ENCODE data around the gene PRPF19. TPM values are rescaled to one million over a fixed set of nuclear protein-coding genes. Genes with fewer than 3 reads are reported as not detected.

PRPF19 gene
- total and polyA plus RNA-seq, 2 of the 13 experiments (the other 11 are each of a cell fraction or from before 2014, with no cell fraction given), result 27.4 to 91.1 TPM

DNA sequence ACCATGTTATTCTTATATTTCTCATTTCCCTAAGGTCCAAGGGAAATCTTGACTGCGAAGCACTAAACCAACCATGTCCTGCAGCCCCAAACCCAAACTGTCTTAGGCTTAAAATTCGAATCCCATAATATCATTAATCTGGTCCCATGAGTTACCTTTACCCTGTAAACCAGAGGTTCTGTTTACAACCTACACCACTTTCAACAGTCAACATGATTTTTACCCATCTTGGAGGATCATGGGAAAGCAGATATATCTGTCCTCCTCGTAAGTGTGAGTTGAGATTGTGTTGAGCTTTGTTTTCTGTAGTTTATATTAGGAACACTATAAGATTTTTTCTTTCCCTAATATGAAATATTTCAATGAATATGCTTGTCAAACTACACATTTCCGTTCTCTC lies 6.4 kb downstream of the PRPF19 start:
- TF ChIP-seq ZNF282 (IDR thresholded peaks at IDR 0.05; ENCODE audit: partially characterized antibody), result no peak
- TF ChIP-seq MAF1 (CRISPR knock-in tag; IDR thresholded peaks at IDR 0.05; ENCODE audit: borderline replicate concordance), result no peak
- TF ChIP-seq, protein P1, sequence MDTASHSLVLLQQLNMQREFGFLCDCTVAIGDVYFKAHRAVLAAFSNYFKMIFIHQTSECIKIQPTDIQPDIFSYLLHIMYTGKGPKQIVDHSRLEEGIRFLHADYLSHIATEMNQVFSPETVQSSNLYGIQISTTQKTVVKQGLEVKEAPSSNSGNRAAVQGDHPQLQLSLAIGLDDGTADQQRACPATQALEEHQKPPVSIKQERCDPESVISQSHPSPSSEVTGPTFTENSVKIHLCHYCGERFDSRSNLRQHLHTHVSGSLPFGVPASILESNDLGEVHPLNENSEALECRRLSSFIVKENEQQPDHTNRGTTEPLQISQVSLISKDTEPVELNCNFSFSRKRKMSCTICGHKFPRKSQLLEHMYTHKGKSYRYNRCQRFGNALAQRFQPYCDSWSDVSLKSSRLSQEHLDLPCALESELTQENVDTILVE (CRISPR knock-in tag; IDR thresholded peaks at IDR 0.05), result no peak
- TF ChIP-seq TOPORS (CRISPR knock-in tag; IDR thresholded peaks at IDR 0.05), result no peak
- TF ChIP-seq ZIK1 (CRISPR knock-in tag; IDR thresholded peaks at IDR 0.05; ENCODE audit: borderline replicate concordance, low read depth), result no peak
- no peak for TF ChIP-seq ZNF724P (CRISPR knock-in tag; IDR thresholded peaks at IDR 0.05; ENCODE audit: borderline replicate concordance)
- no peak for TF ChIP-seq ZMAT3 (CRISPR knock-in tag; conservative IDR thresholded peaks at IDR 0.05)
- no peak for TF ChIP-seq ZSCAN25 (CRISPR knock-in tag; IDR thresholded peaks at IDR 0.05)
- TF ChIP-seq, protein P2, sequence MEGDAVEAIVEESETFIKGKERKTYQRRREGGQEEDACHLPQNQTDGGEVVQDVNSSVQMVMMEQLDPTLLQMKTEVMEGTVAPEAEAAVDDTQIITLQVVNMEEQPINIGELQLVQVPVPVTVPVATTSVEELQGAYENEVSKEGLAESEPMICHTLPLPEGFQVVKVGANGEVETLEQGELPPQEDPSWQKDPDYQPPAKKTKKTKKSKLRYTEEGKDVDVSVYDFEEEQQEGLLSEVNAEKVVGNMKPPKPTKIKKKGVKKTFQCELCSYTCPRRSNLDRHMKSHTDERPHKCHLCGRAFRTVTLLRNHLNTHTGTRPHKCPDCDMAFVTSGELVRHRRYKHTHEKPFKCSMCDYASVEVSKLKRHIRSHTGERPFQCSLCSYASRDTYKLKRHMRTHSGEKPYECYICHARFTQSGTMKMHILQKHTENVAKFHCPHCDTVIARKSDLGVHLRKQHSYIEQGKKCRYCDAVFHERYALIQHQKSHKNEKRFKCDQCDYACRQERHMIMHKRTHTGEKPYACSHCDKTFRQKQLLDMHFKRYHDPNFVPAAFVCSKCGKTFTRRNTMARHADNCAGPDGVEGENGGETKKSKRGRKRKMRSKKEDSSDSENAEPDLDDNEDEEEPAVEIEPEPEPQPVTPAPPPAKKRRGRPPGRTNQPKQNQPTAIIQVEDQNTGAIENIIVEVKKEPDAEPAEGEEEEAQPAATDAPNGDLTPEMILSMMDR (CRISPR knock-in tag; IDR thresholded peaks at IDR 0.05), result no peak
- TF ChIP-seq ZNF431 (CRISPR knock-in tag; IDR thresholded peaks at IDR 0.05; ENCODE audit: borderline replicate concordance, low read depth), result no peak
- no peak for TF ChIP-seq SUZ12 (IDR thresholded peaks at IDR 0.05; ENCODE audit: low read depth, low read length)
- ATAC-seq, result no peak
- DNase-seq (ENCODE audit: low spot score), result no peak
- peaks cover 23% of the 10 kb centered on the region for H3K79me2 ChIP-seq (ENCODE audit: insufficient read depth, low read length)
- H3K9me3 ChIP-seq (ENCODE audit: low read length), result no peaks in the 10 kb centered on the region
- no peak for FAIRE-seq
- no peak overlapping the region for H3K9ac ChIP-seq (ENCODE audit: insufficient read depth, low read depth, low read length)
- WGBS (ENCODE audit: low lambda C conversion rate), result 76% methylated on average over 4 of the region's 4 CpGs
- no peak overlapping the region for H3K4me2 ChIP-seq (ENCODE audit: low read depth, low read length)
- ChIA-PET POLR2A (interaction anchor here (1.4 kb wide), 1 partner anchor 12 kb away, joined by 8 read pairs; no protein-coding TSS in a partner anchor), CTCF (ENCODE audit: low intra/inter-chr PET ratio, low total read pairs) (interaction anchor here (1.1 to 2.9 kb wide), 3 partner anchors 12 to 125 kb away, joined by 4 to 20 read pairs (median 7); no protein-coding TSS in a partner anchor)
- no peaks in the 10 kb centered on the region for H3K27me3 ChIP-seq (ENCODE audit: control insufficient read depth in 1 of 2, insufficient read depth in 2 of 2, low read length in 2 of 2)
- no peak overlapping the region for H2AFZ ChIP-seq (ENCODE audit: low read length)
- H3K4me3 ChIP-seq (replicated peaks in 1 of 3; ENCODE audit: insufficient read depth in 1 of 3, low read depth in 2 of 3, low read length in 3 of 3), result no peak overlapping the region
- peaks cover 15% of the 10 kb centered on the region for H3K4me1 ChIP-seq (ENCODE audit: insufficient read depth, low read length)
- H3K36me3 ChIP-seq (replicated peaks in 1 of 2; ENCODE audit: control insufficient read depth in 1 of 2, insufficient read depth in 2 of 2, low read length in 2 of 2), result peaks cover 42 to 82% of the 10 kb centered on the region in 2 experiments
- in situ Hi-C loops (cut with HindIII; ENCODE audit: extremely low pct_ligation_motif_present, low pct_unique_long_range_greater_than_20kb), result no loop called here
- no TSS peak for BruUV-seq (replicated peaks)
- H4K20me1 ChIP-seq (ENCODE audit: insufficient read depth, low read length), result peaks cover 14% of the 10 kb centered on the region
- no peak overlapping the region for H3K27ac ChIP-seq (ENCODE audit: extremely low read length, insufficient read depth, low read length)
- intact Hi-C loops (cut with micrococcal nuclease; ENCODE audit: unreplicated experiment), result loop anchor here (1.0 kb wide), 2 partner anchors 69 to 273 kb away; no protein-coding TSS in a partner anchor

Data from HepG2 (cell line).